Activated CD8-positive, alpha-beta memory T cell treated with anti-CD3 and anti-CD28 coated beads for 48 hours (primary cell): ENCODE measurements around the gene ERAP2.

ENCODE experiments used
- DNase-seq, 3 experiments: peaks; one replicate each; pipeline ENCODE4 v3.0.0-alpha.2; 2020; ENCODE audit warnings: low read depth in 2 of 3, low spot score in 2 of 3

ERAP2 gene

DNA sequence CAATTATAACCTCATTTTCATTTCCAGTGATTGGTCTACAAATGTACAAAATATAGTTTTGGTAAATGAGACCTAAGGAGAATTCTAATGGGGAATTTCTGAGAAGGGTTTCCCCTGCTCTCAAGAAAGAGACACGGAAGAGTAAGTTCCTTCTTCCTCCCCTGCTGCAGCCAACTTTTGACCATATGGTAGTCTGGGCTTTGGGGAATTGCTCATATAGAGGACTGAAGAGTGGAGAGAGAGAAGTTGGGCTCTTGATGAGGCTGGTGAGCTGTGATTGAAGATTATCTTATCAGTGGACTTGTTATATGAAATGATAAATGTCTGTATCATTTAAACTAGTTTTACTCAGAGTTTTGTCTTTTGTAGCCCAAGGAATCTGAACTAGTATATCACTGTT, 55.3 kb downstream of the ERAP2 start:
- no peak for DNase-seq

DNA sequence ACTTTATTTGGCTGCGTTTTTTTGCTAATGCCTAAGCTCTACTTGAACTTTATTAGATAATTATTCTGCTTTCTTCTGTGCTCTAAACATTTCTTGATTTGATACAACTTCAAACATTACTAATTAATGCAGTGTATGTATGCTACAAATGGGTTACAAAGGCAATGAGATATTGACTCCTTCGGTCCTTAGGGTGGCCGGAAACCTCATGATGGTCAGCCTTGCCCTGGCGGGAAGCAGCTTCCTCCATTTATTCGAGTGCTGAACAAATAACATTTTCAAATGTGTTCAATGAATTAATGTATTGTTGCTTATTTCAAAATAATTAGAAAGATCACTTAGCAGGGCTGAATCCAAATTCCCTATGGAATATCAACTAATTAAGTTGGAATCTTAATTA, 55.7 kb downstream of the ERAP2 start:
- no peak for DNase-seq

DNA sequence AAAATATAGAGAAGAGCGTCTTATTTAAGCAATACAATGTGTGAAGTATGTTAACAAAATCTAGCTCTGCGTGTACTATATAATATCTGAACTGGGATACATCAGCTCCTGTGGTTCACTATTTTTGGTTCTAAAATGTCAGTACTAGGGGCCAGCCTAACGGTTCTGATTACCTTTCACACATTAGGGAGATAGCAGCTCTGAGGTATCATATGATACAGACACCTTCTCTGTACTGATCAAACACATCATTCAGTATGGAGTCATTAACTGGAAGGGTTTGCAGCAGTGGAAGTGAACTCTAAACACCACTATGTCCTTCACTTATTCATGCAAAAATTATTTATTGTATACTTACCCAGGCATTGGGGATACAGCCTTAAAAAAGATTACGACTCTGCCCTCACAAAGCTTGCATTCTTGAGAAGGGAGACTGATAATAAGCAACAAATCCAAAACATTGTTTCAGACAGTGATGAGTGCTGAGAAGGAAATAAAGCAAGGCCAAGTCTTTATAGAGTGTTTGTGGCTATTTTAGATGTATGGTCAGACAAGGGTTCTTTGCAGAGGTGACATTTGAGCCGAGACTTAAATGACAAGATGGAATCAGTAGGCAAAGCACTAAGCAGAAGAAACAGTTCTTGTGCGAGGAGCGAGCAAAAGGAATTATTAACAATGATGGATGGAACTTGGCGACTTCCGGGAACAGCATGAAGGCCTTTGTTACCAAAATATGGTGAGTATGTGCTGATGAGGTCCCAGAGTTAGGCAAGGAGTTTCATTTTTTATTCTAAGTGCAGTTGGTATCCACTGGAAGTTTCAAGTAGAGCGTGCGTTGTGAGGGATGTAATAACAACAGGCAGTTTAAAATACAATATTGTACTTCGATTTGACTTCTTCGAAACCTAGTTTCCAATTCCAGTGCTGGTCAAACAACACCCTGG, 57.7 kb downstream of the ERAP2 start:
- DNase-seq, result no peak

DNA sequence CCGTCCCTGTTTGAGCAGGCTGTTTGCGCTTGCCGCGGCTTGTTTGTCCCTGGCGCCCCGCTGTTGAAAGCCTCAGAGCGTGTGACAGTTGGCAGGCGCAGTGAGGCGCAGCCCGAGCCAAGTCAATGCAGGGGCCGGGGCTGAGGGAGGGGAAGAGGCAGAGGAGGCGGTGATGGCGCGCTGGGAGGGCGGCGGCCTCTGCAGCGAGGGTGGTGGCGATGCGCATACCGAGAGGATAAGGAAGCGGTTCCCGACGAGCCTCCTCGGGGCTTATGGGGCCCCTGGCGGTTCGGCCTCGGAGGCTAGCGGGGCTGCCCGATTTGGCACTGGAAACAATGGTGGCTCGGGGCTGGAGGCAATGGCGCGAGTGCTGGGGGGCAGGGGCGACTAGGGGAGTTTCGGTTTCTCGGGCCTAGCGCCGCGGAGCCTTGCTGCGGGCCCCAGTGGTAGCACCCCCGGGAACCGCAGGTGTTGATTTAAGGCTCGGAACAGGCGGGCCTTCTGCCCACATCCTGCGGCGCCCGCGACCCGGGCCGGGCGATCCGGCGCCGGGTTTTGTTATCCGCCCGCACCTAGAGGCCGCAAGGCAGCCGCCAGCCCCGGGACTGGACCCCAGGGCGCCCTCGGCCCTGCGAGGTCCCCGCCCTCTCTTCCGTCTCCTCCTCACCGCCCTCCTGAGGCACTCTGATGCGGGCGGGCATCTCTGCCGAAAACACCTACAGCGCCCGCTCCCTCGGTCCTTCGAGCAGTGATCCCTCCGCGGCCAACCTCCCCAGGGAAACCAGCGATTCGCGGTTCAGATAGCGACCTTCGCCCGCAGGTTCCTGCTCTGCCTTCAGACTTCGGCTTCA, 58.6 kb downstream of the ERAP2 start:
- DNase-seq, result peak; percentile 81 to 95 (median 87)

DNA sequence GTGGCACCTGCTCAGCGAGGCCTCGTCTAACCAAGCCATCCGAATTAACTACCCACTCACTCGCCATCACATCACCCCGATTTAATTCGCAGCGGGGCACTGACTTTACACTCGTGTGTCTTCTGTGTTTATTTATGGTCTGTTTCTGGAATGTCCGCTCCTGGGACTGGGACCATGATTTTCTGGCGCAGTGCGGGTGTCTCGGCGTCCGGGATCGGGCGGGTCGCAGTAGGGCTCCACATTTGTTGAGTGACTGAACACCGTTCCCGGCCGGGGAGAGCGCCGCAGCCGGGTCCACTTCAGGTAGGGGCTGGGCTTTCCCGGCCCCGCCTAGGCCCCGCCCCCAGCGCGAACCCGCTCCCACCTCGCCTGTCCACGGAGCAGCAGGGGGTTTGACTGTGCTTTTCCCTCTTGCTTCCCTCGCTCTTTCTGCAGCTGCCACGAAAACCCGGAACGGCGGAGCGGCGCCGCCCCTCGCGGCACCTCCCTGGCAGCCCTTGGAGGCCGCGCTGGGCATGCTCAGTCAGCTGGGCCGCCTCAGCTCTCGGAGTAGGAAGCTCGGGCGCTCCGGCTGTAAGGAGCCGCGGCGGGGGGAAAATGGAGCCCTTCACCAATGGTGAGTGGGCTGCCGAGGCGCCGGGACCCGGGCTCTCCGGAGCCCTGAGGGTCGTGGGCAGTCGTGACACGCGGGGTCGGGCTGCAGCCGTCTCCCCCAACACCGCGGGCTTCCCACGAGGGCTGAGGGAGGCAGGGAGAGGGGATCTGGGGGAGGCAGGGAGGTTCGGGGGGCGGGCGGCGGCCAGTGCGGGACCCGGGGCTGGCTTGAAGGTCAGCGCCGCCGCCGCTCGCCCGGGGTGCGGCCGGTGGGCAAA, 59.5 kb downstream of the ERAP2 start, which contains the start of gene LNPEP:
Gene LNPEP (plus strand): TSS at position 522 of the 872 bp plus-strand sequence. CDS start 76 bp downstream, at position 598.
- DNase-seq, result peak; percentile 70 to 95 (median 86)

DNA sequence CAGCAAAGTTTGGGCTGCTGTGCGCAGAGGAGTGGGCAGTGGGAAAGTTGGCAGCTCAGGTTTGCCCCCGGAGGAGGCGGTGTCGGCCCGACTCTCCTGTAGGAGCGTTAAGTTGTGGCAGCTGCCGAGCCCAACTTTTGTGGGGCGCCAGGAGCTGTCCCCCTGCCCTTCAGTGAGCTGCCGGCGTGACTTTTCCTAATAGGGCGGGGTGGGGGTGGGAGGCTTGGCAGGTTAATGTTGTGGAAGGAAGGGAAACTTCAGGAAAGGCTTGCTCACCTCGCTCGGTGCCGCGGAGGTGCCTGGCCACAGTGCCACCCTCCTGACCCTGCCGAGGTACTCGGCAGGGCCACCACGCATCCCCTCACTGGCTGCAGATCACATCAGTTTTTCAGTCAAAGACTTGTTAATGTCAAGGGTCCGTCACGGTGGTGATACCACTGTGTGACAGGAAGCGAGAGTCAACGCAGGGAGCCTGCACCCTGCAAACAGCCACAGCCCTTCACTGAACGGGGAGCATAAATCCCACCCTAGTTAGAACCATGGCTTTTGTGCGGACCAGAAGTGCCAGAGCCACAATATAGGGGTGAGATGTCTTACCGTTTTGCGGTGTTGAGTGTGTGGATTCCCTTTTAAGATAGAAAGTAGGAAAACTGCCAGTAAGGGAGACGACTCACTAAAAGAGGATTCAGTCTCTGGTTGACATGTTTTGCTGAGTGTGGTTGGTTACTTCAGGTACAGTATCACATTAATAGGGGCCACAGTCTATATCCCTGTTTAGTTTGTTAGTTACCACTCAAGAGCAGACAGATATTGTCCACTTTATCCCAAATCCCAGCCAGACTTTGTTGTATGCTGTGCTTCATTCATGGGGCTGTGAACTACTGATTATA, 60.4 kb downstream of the ERAP2 start:
- DNase-seq, result peak in 2 of 3 experiments; percentile 32 to 36

DNA sequence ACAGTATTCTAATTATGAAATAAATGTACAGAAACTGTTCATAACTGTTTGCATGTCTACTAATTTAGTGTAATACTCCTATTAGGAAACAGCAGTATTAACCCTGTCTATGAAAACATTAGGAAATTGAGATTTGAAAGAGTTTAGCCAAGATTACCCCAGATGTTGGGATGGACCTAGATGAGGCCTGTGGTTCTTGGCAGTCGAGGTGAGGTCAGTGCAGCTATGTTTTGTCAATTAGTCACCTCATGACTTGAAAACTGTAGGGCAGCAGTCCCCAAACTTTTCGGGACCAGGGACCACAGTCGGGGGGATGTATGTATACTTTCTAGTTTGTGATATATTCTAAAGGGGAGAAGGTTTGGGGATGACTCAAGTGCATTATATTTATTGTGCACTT, 64.3 kb downstream of the ERAP2 start:
- DNase-seq, result no peak

DNA sequence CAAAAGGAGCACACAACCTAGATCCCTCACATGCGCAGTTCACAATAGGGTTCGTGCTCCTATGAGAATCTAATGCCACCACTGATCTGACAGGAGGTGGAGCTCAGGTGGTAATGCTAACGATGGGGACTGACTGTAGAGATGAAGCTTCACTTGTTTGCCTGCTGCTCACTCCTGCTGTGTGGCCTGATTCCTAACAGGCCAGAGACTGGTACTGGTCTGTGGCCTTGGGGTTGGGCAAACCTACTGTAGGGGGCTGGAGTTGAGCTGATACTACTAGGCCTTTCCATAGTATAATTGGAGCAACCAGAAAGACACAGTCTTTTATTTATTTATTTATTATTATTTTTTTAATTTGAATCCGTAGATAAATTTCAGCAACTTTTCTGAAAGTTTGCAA, 64.8 kb downstream of the ERAP2 start:
- no peak for DNase-seq

DNA sequence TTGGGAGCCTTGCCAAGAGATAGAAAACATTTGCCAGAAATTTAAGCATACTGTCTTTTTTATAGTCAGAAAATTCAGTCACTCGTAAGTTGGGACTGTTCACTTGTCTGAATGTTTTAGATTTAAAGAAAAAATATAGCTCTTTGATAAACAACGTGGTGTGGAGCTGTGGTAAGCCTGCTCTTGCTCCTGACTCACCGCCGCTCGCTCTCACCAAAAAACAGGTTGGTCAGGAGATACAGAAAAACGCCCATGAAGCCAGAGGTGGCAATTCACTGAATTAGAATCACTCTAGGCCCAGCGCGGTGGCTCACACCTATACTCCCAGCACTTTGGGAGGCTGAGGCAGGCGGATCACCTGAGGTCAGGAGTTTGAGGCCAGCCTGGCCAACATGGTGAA, 65.8 kb downstream of the ERAP2 start:
- DNase-seq, result no peak

DNA sequence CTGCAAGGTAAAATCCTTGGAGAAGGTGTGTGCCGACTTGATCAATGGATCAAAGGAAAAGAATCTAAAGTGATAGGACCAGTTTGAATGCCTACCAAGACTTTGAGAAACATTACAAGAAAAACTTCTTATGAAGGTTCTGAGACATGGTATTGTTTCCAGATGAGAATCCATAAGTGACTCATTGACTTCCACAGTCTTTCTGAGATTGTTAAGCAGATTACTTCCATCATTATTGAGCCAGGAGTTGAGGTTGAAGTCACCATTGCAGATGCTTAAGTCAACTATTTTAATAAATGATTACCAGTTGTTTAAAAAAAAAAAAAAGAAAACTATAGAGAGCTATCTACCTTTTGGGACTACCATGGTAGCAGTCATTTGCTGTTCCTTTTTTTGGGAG, 66.6 kb downstream of the ERAP2 start:
- DNase-seq, result no peak

DNA sequence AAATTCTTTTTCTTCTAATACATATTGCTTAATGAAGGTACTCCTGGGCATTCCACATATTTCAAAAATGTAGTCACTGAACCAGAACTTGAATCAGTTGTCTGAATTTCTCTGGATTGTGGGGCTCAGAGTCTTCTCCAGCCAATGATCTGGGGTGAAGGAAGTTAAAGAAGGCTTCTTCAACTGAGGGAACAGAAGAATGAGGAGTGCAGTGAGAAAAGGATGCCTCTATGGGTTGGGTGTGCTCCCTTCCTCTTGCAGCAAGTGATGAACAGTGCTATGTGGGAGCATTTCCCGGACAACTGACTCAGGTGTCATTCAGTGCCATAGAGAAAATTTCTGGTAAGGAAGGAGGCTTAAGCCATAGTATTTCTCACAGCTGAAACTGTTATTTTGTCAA, 67.5 kb downstream of the ERAP2 start:
- DNase-seq, result no peak

DNA sequence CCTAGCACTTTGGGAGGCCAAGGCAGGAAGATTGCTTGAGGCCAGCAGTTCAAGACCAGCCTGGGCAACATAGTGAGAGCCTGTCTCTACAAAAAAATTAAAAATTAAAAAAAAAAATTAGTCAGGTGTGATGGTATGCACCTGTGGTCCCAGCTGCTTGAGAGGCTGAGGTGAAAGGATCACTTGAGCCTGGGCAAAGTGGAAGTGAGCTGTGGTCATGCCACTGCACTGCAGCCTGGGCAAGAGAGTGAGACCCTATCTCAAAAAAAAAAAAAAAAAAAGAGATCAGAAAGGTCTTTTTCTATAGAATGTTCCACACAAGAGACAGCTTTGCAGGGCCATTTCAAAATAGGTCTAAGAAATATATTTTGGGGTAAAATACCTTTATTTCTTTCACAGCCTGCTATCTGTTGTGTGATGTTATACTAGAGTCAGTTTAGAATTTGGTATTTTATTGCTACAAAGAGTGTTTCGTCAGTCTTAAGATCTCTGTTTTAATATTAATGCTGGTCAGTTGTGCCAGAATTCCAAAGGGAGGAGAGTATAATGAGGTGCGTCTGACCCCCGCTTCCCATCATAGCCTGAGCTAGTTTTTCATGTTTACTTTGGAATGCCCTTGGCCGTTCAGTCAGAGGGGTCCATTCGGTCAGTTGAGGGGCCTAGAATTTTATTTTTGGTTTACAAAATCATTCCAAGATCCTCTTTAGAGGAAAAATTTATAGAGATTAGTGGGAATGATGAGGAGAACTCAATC, 69.0 kb downstream of the ERAP2 start:
- DNase-seq, result no peak

DNA sequence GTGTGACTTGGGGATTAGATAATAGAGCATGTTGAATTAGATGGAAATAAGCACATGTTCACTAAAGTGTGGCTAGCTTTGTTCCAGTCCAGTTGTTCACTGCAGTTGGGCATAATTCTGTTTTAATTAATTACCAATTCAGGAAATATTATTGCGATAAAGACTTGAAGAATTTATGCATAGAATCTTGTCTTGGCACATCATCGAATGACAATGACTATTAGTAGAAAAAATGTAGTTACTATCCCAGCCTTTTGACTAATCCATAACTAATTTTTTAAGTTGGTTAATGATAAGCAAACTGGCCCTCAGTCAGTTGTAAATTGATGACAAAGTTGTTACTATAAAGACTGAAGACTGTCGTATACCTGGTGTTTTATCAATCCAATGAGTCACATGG, 70.1 kb downstream of the ERAP2 start:
- no peak for DNase-seq

DNA sequence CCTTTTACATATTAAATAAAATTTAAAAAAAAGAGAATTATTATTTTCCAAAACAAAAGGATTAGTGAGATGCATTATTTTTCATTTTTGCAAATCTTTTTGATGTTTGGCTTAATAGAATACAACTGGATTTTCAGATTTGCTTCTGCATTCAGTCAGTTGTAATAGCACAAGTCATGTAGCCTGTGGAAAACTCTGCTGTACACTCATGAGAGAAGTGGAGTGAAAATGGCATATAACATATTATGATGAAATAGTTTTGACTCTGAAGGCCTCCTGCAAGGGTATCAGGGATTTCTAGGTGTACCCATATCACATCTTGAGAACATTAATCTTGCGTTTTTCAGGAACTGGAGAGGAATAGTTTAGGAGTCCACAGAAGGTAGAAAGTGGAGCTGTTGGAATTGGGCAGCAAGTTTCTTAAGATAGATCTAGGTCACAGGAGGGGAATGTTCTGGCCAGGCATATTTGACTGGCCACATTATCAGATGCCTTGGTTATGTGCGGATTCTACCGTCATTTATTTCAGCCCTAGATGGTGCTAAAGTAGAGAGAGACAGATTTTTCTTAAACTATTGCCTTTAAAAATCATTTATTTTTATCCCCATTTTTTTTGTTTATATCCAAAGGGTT, 75.9 kb downstream of the ERAP2 start:
- DNase-seq, result no peak

DNA sequence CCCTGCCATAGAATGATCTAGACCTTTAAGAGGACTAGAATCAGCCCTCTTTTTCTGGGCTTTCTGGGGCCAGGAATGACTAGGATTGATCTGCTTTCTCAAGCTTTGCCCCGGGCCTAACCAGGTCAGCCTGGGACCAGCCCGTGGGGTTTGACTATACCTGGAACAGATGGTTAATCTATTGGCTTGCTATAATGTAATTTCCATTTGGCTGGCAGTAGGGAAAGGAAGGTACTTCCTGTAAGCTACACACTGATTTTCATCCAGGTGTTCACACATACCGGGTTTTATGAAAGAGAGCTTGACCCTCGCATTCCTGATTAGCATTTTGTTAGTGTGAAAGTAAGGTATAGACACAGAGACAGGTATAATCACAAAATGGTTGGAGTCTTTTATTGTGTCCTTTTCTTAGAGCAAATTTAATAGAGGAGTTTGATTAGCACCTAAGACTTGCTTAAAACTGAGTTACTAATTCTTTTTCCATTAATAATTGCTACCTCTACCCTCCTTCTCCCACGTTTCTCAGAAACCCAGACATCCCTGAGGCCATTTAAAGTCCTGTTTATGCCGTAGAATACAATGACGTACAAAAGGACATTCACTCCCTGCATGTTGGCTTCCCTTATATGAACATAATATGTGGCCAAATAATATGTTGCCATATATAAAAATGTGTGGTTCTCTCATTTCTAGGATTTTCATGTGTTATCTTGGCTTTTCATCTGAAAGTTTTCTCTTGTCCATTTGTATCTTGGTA, 76.9 kb downstream of the ERAP2 start:
- DNase-seq, result no peak

DNA sequence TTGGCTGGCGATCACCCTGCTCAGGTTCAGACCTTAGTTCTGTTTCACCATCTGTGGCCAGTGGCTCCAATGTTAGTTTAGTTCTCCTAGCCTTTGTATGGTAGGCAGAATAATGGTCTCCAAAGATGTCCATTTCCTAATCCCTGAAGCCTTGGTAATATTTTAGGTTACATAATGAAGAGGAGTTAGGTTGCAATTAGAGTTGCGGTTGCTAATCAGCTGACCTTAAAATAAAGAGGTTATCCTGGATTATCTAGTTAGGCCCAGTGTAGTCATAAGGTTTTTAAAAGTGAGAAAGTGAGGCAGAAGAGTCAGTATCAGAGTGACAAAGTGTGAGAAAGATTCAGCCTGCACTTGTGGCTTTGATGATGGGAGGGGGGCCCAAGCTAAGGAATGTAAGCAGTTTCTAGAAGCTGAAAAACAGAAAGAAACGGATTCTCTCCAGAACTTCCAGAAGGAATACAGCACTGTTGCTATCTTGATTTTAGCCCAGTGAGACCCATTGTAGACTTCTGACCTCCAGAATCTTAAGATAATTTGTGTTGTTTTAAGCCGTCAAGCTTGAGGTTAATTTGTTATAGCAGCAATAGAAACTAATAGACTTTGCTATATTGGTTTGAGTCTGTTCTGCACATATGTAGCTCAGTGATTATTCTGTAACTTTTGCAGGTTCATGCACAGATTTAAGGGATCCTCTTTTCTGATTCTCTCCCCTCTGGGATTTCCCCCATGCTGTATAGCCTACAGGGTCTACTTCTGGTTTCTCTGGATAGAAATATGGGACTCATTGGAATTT, 81.2 kb downstream of the ERAP2 start:
- no peak for DNase-seq

DNA sequence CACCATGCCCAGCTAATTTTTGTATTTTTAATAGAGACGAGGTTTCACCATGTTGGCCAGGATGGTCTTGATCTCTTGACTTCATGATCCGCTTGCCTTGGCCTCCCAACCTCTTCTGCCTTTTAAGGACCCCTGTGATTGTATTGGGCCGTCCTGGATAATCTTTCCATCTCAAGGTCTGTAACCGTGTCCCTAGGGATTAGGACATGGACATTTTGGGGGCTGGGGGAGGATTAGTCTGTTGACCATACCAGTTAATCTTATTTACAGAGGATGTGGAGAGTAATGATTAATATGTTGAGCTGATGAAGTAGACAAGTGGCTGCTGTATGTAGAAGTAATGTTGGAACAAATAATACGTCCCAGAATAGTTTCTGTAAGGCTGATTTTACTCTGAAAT, 82.7 kb downstream of the ERAP2 start:
- no peak for DNase-seq
